K562 (cell line): ENCODE results near the gene ATAD3B. TPM values are rescaled to one million over a fixed set of nuclear protein-coding genes. Genes with fewer than 3 reads are reported as not detected.

Experiments used
- ATAC-seq: fragments of 200-7000 bp; cut with Tn5 transposase; 3 replicates; pipeline ENCODE4 v1.9.1; 2020; ENCODE audit warnings: moderate library complexity
- BruUV-seq: library from RNA; stranded (reverse); fragments of 400-500 nt; replicated peaks from 2 replicates; lab custom pipeline; 2021; lab: Mats Ljungman, UMichigan
- CTCF ChIA-PET: fragments of 300-600 bp; formaldehyde crosslinking; extraction: SDS; loops from one replicate; lab custom pipeline; 2021; ENCODE audit warnings: low intra/inter-chr PET ratio; lab: Yijun Ruan, JAX
- POLR2A ChIA-PET: fragments of 300-600, 350-650 bp; sonication (Branson Sonifier 250); formaldehyde crosslinking; extraction: SDS; loops from one replicate; lab custom pipeline; 2021; ENCODE audit warnings: antibody characterized with exemption, inconsistent platforms; lab: Yijun Ruan, JAX
- DNase-seq, 4 experiments: peaks; one replicate each; pipeline versions ENCODE4 v3.0.0 to v3.0.0-alpha.2; 2011 to 2018; ENCODE audit warnings: low spot score in 3 of 4, mixed read lengths in 3 of 4; ENCODE audit errors: extremely low read depth in 1 of 4
- FAIRE-seq: peaks from 2 replicates; lab custom pipeline; 2011; peaks lifted over from hg19 to GRCh38; lab: Jason Lieb, UNC
- H2AFZ ChIP-seq: 2 replicates; pipeline ENCODE4 v1.6.0; 2011; ENCODE audit warnings: low read depth, low read length, control low read depth, inconsistent platforms
- H3K27ac ChIP-seq: fragments of 200-600 bp; 3 replicates; pipeline ENCODE4 v1.8.0; 2011; ENCODE audit warnings: low read depth, mild to moderate bottlenecking, control low read depth, inconsistent platforms, low read length, moderate library complexity, mixed read lengths; ENCODE audit errors: extremely low read depth
- H3K27me3 ChIP-seq, 2 experiments: fragments of 300-600 bp in 1 of 2; 2 replicates in 1 of 2; 3 replicates in 1 of 2; pipeline versions ENCODE4 v1.6.0 to v1.8.0; 2011; ENCODE audit warnings: inconsistent platforms in 2 of 2, low read length in 2 of 2, mild to moderate bottlenecking in 1 of 2, mixed read lengths in 1 of 2, moderate library complexity in 1 of 2; ENCODE audit not compliant: control insufficient read depth in 2 of 2, insufficient read depth in 2 of 2
- H3K36me3 ChIP-seq: fragments of 300-600 bp; 3 replicates; pipeline ENCODE4 v1.8.0; 2011; ENCODE audit warnings: mild to moderate bottlenecking, low read length, inconsistent platforms; ENCODE audit not compliant: control insufficient read depth, insufficient read depth
- H3K4me1 ChIP-seq, 2 experiments: fragments of 200-600 bp in 1 of 2; replicated peaks in 1 of 2; 2 replicates in 1 of 2; 3 replicates in 1 of 2; pipeline versions ENCODE4 v1.5.1 to v1.8.0; 2011; ENCODE audit warnings: inconsistent platforms in 2 of 2, low read length in 2 of 2, mild to moderate bottlenecking in 1 of 2, mixed read lengths in 1 of 2, moderate library complexity in 1 of 2; ENCODE audit not compliant: control insufficient read depth in 2 of 2, insufficient read depth in 2 of 2
- H3K4me2 ChIP-seq: 2 replicates; pipeline ENCODE4 v1.6.1; 2011; ENCODE audit warnings: low read length, control low read depth, inconsistent platforms, mixed read lengths; ENCODE audit not compliant: insufficient read depth
- H3K4me3 ChIP-seq: fragments of 200-600 bp; sonication (generic), shearing (Covaris generic); 2 replicates; pipeline ENCODE4 v1.5.1; 2016; ENCODE audit warnings: control low read depth, inconsistent platforms
- H3K79me2 ChIP-seq: fragments of 200-600 bp; 3 replicates; pipeline ENCODE4 v1.8.0; 2011; ENCODE audit warnings: low read length, inconsistent platforms; ENCODE audit not compliant: control insufficient read depth, insufficient read depth
- H3K9ac ChIP-seq, 2 experiments: 2 replicates each; pipeline versions ENCODE4 v1.6.0 to v1.6.1; 2011; ENCODE audit warnings: low read depth in 2 of 2, low read length in 2 of 2, control low read depth in 1 of 2, inconsistent platforms in 1 of 2, mild to moderate bottlenecking in 1 of 2, mixed read lengths in 1 of 2; ENCODE audit not compliant: insufficient read depth in 1 of 2
- H3K9me1 ChIP-seq: one replicate; pipeline ENCODE4 v1.6.0; 2011; ENCODE audit warnings: inconsistent platforms, mild to moderate bottlenecking, low read length, moderate library complexity; ENCODE audit not compliant: control insufficient read depth, insufficient read depth
- H3K9me3 ChIP-seq: replicated peaks from 2 replicates; pipeline ENCODE4 v1.5.1; 2011; ENCODE audit warnings: low read depth, low read length, inconsistent platforms; ENCODE audit not compliant: control insufficient read depth, insufficient read depth
- H4K20me1 ChIP-seq: replicated peaks from 2 replicates; pipeline ENCODE4 v1.6.1; 2011; ENCODE audit warnings: low read length, inconsistent platforms, mixed read lengths; ENCODE audit not compliant: control insufficient read depth, insufficient read depth
- BACH1 ChIP-seq: fragments of 200-800 bp; sonication (Bioruptor generic); IDR thresholded peaks from 2 replicates; pipeline ENCODE4 v1.6.1; 2016; ENCODE audit warnings: missing genetic modification characterization, missing compliant biosample characterization
- CHD7 ChIP-seq: fragments of 200-600 bp; sonication (generic); IDR thresholded peaks from one replicate; pipeline ENCODE4 v1.6.1; 2012; ENCODE audit warnings: mild to moderate bottlenecking, low read depth, low read length, inconsistent platforms
- DACH1 ChIP-seq: fragments of 450-650 bp; IDR thresholded peaks from 2 replicates; pipeline ENCODE4 v1.6.1; 2018; ENCODE audit not compliant: partially characterized antibody
- EGR1 ChIP-seq: fragments of 450-650 bp; conservative IDR thresholded peaks from 2 replicates; pipeline ENCODE4 v1.6.1; 2017; ENCODE audit warnings: mild to moderate bottlenecking
- EWSR1 ChIP-seq: fragments of 450-650 bp; IDR thresholded peaks from 2 replicates; pipeline ENCODE4 v1.6.1; 2018; ENCODE audit warnings: borderline replicate concordance, mild to moderate bottlenecking, low read depth, moderate library complexity; ENCODE audit not compliant: partially characterized antibody
- GTF2A2 ChIP-seq: IDR thresholded peaks from 2 replicates; pipeline ENCODE4 v1.6.1; 2016; ENCODE audit warnings: mild to moderate bottlenecking, missing genetic modification characterization, missing compliant biosample characterization
- HNRNPL ChIP-seq: fragments of 200-400 bp; formaldehyde crosslinking; IDR thresholded peaks from 2 replicates; pipeline ENCODE4 v1.6.1; 2017; ENCODE audit warnings: low read depth, mild to moderate bottlenecking, low read length
- MAZ ChIP-seq, 2 experiments: fragments of 450-650 bp in 1 of 2; sonication (generic) in 1 of 2; formaldehyde crosslinking; IDR thresholded peaks in 1 of 2; conservative IDR thresholded peaks in 1 of 2; 2 replicates each; pipeline versions ENCODE4 v1.4.0 to v1.5.0; 2020; ENCODE audit warnings: mild to moderate bottlenecking in 1 of 2, missing genetic modification reagents in 1 of 2
- MCM5 ChIP-seq: fragments of 450-650 bp; IDR thresholded peaks from 2 replicates; pipeline ENCODE4 v1.6.1; 2016; ENCODE audit warnings: low read depth
- POLR3A ChIP-seq: IDR thresholded peaks from 2 replicates; pipeline ENCODE4 v1.6.1; 2011; ENCODE audit warnings: borderline replicate concordance, mild to moderate bottlenecking, moderate library complexity; ENCODE audit not compliant: insufficient read length, insufficient read depth; ENCODE audit errors: extremely low read depth
- XRCC3 ChIP-seq: fragments of 450-650 bp; IDR thresholded peaks from 2 replicates; pipeline ENCODE4 v1.6.1; 2017; ENCODE audit warnings: mild to moderate bottlenecking, moderate library complexity
- ZZZ3 ChIP-seq: fragments of 450-650 bp; IDR thresholded peaks from 2 replicates; pipeline ENCODE4 v1.6.1; 2016; ENCODE audit warnings: antibody characterized with exemption, mild to moderate bottlenecking, moderate library complexity
- WGBS: fragments of 100-300 bp; shearing (Covaris generic); methylation state at CpG from one replicate; pipeline ENCODE4 v1.1.6; 2016; ENCODE audit warnings: low coverage, mixed read lengths; ENCODE audit not compliant: insufficient coverage; ENCODE audit errors: missing lambda C conversion rate; 5-methylcytosine and 5-hydroxymethylcytosine counted together
- in situ Hi-C: fragments of 300-500 bp; cut with MboI; formaldehyde crosslinking; loops from 4 replicates; pipeline ENCODE4 v1.15.0; 2018; ENCODE audit warnings: inconsistent platforms, mixed read lengths
- intact Hi-C: fragments of 100-400 bp; cut with micrococcal nuclease; formaldehyde crosslinking; loops from 2 replicates; pipeline ENCODE4 v1.14.2; 2022
- polyA plus RNA-seq, 8 experiments: library from polyadenylated mRNA; depleted of rRNA in 4 of 8; stranded (reverse) in 5 of 8; unstranded in 3 of 8; fragments of >200 nt; fragmentation: Nextera tagmentation in 2 of 8; fragmentation: Illumina TruSeq in 1 of 8; extraction: Ambion mirVana in 2 of 8; extraction: Trizol in 1 of 8; gene quantifications; 2 replicates each; pipeline versions ENCODE4 v1.2.1 to v1.2.3, GENCODE V29; 2011 to 2014; ENCODE audit warnings: inconsistent platforms in 1 of 8, missing spikeins in 1 of 8
- total RNA-seq, 7 experiments: library from RNA; depleted of rRNA in 6 of 7; stranded (reverse); fragments of >200 nt in 6 of 7; fragmentation: Illumina TruSeq in 2 of 7; extraction: Trizol in 2 of 7; gene quantifications; 2 replicates each; pipeline versions ENCODE4 v1.2.1 to v1.2.3, GENCODE V29; 2011 to 2021; ENCODE audit warnings: low replicate concordance in 1 of 7

ATAD3B gene
- total and polyA plus RNA-seq, 9 of the 15 experiments (the other 6 are each of a cell fraction or from before 2014, with no cell fraction given): 0.07 to 113 (median 27.7) TPM

GRCh38 chr1:1517973-1518620, 46.5 kb downstream of the ATAD3B start:
- DNase-seq (peak in 2 of 4 experiments; percentile 6 to 14), ATAC-seq (no peak), FAIRE-seq (no peak)
- Histone ChIP-seq H4K20me1 (no peaks in the 10 kb centered on the region), H3K4me1 (peaks cover 0 to 17% of the 10 kb centered on the region in 2 experiments; a peak in 2 of 5 replicates), H3K9ac (no peak overlapping the region; a peak in 1 of 4 replicates), H3K27ac (no peak overlapping the region), H3K27me3 (no peaks in the 10 kb centered on the region), H3K9me1 (no peaks in the 10 kb centered on the region), H3K36me3 (peaks cover 75% of the 10 kb centered on the region), H3K9me3 (no peaks in the 10 kb centered on the region), H3K4me2 (no peak overlapping the region), H3K79me2 (peaks cover 23% of the 10 kb centered on the region), H2AFZ (no peak overlapping the region), H3K4me3 (no peak overlapping the region)
- in situ Hi-C loops: no loop called here
- WGBS: 98% methylated on average over 18 of the region's 28 CpGs
- CTCF ChIA-PET: no interaction called here
- intact Hi-C loops: loop anchor here (10.0 kb wide), 1 partner anchor 123 kb away; the partner anchor contains the start of gene CCNL2
- no TSS peak for BruUV-seq
- POLR2A ChIA-PET: no interaction called here
- TF ChIP-seq POLR3A: no peak
- no peak for TF ChIP-seq MAZ (CRISPR knock-in tag; conservative IDR thresholded peaks at IDR 0.05 in 1 of 2, IDR thresholded peaks at IDR 0.05 in 1 of 2)
- peak; percentile 83 for TF ChIP-seq HNRNPL
- TF ChIP-seq MCM5: no peak
- TF ChIP-seq DACH1: no peak
- no peak for TF ChIP-seq ZZZ3
- TF ChIP-seq EGR1: 0 out of 2 replicates have a peak, but pooled peaks have one; percentile 4
- TF ChIP-seq XRCC3: no peak
- TF ChIP-seq GTF2A2 (tag): no peak
- TF ChIP-seq CHD7: no peak
- TF ChIP-seq EWSR1: no peak
- no peak for TF ChIP-seq BACH1
